ENCODE data around the gene LDAH. TPM values are rescaled to one million over a fixed set of nuclear protein-coding genes. Genes with fewer than 3 reads are reported as not detected.
"Not testable (repeated sequence)": the region's sequence is repeated elsewhere in the genome, so short reads cannot be mapped to it uniquely, and the experiment has no call there.

The LDAH gene
- total and polyA plus RNA-seq, 3 experiments from 2014 or later, result 12.7 to 32.1 (median 31.6) TPM

- Histone ChIP-seq H3K9me3 (ENCODE audit: low read length) (no peaks in the 10 kb centered on the region), H3K27ac (ENCODE audit: low read depth, low read length) (no peak overlapping the region), H3K27me3 (ENCODE audit: insufficient read depth, low read length, poor library complexity, severe bottlenecking) (no peaks in the 10 kb centered on the region), H3K4me3 (ENCODE audit: low read length) (no peak overlapping the region), H3K4me1 (ENCODE audit: insufficient read depth, low read length) (no peaks in the 10 kb centered on the region), H3K36me3 (ENCODE audit: insufficient read depth, low read length) (no peaks in the 10 kb centered on the region)
- Mint-ChIP-seq H3K36me3 (peaks cover 0 to 10% (median 3%) of the 10 kb centered on the region in 3 donors), H3K4me3 (no peak overlapping the region), H3K27ac (no peak overlapping the region), H3K4me1 (peaks cover 19 to 24% (median 23%) of the 10 kb centered on the region in 3 donors), H3K9me3 (no peaks in the 10 kb centered on the region), H3K27me3 (no peaks in the 10 kb centered on the region)
- CTCF ChIA-PET, result interaction anchor here (0.5 to 1.0 kb wide), 2 partner anchors 10 to 55 kb away, joined by 3 read pairs; partner anchors contain the start of gene LDAH
- no peak for DNase-seq
- POLR2A ChIA-PET, result no interaction called here
Measured at GRCh38 chr2:20812779-20813178, 10.1 kb downstream of the LDAH start.

GRCh38 chr2:20806286-20806685 is 16.6 kb downstream of the LDAH start:
- DNase-seq, result no peak
- Mint-ChIP-seq H3K27ac (no peak overlapping the region), H3K4me1 (peaks cover 13 to 20% (median 15%) of the 10 kb centered on the region in 3 donors), H3K36me3 (peaks cover 0 to 7% (median 2%) of the 10 kb centered on the region in 3 donors), H3K27me3 (no peaks in the 10 kb centered on the region), H3K9me3 (no peaks in the 10 kb centered on the region), H3K4me3 (no peak overlapping the region)
- Histone ChIP-seq H3K36me3 (ENCODE audit: insufficient read depth, low read length) (no peaks in the 10 kb centered on the region), H3K4me1 (ENCODE audit: insufficient read depth, low read length) (no peaks in the 10 kb centered on the region), H3K4me3 (ENCODE audit: low read length) (no peak overlapping the region), H3K27me3 (ENCODE audit: insufficient read depth, low read length, poor library complexity, severe bottlenecking) (no peaks in the 10 kb centered on the region), H3K9me3 (ENCODE audit: low read length) (no peaks in the 10 kb centered on the region), H3K27ac (ENCODE audit: low read depth, low read length) (no peak overlapping the region)
- ChIA-PET CTCF (no interaction called here), POLR2A (no interaction called here)

- POLR2A ChIA-PET, result no interaction called here
- Mint-ChIP-seq H3K27me3 (no peaks in the 10 kb centered on the region), H3K36me3 (peaks cover 0 to 15% (median 2%) of the 10 kb centered on the region in 3 donors), H3K4me3 (no peak overlapping the region), H3K27ac (peak overlapping the region in 2 of 8 donors; percentile 6 to 52), H3K4me1 (peaks cover 12 to 15% (median 13%) of the 10 kb centered on the region in 3 donors), H3K9me3 (no peaks in the 10 kb centered on the region)
- no peaks in the 10 kb centered on the region for H3K36me3 ChIP-seq (ENCODE audit: insufficient read depth, low read length)
- H3K4me3 ChIP-seq (ENCODE audit: low read length), result no peak overlapping the region
- H3K27me3 ChIP-seq (ENCODE audit: insufficient read depth, low read length, poor library complexity, severe bottlenecking), result no peaks in the 10 kb centered on the region
- CTCF ChIA-PET, result no interaction called here
- H3K4me1 ChIP-seq (ENCODE audit: insufficient read depth, low read length), result no peaks in the 10 kb centered on the region
- H3K27ac ChIP-seq (ENCODE audit: low read depth, low read length), result no peak overlapping the region
- DNase-seq, result no peak
- H3K9me3 ChIP-seq (ENCODE audit: low read length), result no peaks in the 10 kb centered on the region
Measured at GRCh38 chr2:20803974-20804373, 18.9 kb downstream of the LDAH start.

GRCh38 chr2:20803226-20803682 is 19.6 kb downstream of the LDAH start:
- Mint-ChIP-seq H3K36me3 (peaks cover 0 to 18% (median under 1%) of the 10 kb centered on the region in 3 donors), H3K27ac (peak overlapping the region in 2 of 8 donors; percentile 47 to 82), H3K4me1 (peaks cover 12 to 15% (median 13%) of the 10 kb centered on the region in 3 donors), H3K27me3 (no peaks in the 10 kb centered on the region), H3K4me3 (no peak overlapping the region), H3K9me3 (no peaks in the 10 kb centered on the region)
- no peaks in the 10 kb centered on the region for H3K27me3 ChIP-seq (ENCODE audit: insufficient read depth, low read length, poor library complexity, severe bottlenecking)
- H3K4me3 ChIP-seq (ENCODE audit: low read length), result no peak overlapping the region
- ChIA-PET CTCF (no interaction called here), POLR2A (no interaction called here)
- no peaks in the 10 kb centered on the region for H3K4me1 ChIP-seq (ENCODE audit: insufficient read depth, low read length)
- no peaks in the 10 kb centered on the region for H3K36me3 ChIP-seq (ENCODE audit: insufficient read depth, low read length)
- H3K9me3 ChIP-seq (ENCODE audit: low read length), result no peaks in the 10 kb centered on the region
- no peak overlapping the region for H3K27ac ChIP-seq (ENCODE audit: low read depth, low read length)
- DNase-seq, result no peak

- no peak for DNase-seq
- no peak overlapping the region for H3K27ac Mint-ChIP-seq
- H3K27ac ChIP-seq (ENCODE audit: low read depth, low read length), result no peak overlapping the region
- POLR2A ChIA-PET, result no interaction called here
- H3K4me3 Mint-ChIP-seq, result no peak overlapping the region
- H3K36me3 ChIP-seq (ENCODE audit: insufficient read depth, low read length), result no peaks in the 10 kb centered on the region
- CTCF ChIA-PET, result no interaction called here
- no peaks in the 10 kb centered on the region for H3K27me3 Mint-ChIP-seq
- no peaks in the 10 kb centered on the region for H3K27me3 ChIP-seq (ENCODE audit: insufficient read depth, low read length, poor library complexity, severe bottlenecking)
- no peaks in the 10 kb centered on the region for H3K4me1 ChIP-seq (ENCODE audit: insufficient read depth, low read length)
- peaks cover 17 to 44% (median 24%) of the 10 kb centered on the region in 3 donors for H3K4me1 Mint-ChIP-seq
- H3K9me3 ChIP-seq (ENCODE audit: low read length), result no peaks in the 10 kb centered on the region
- H3K4me3 ChIP-seq (ENCODE audit: low read length), result no peak overlapping the region
- H3K9me3 Mint-ChIP-seq, result peaks cover 0 to 6% (median 2%) of the 10 kb centered on the region in 5 donors
- peaks cover 30 to 60% (median 38%) of the 10 kb centered on the region in 3 donors for H3K36me3 Mint-ChIP-seq
Measured at GRCh38 chr2:20797096-20797495, 25.8 kb downstream of the LDAH start.

- ChIA-PET CTCF (no interaction called here), POLR2A (no interaction called here)
- no peak overlapping the region for H3K4me3 Mint-ChIP-seq
Measured at GRCh38 chr2:20796374-20796791, 26.5 kb downstream of the LDAH start.

GRCh38 chr2:20793944-20794343 is 29.0 kb downstream of the LDAH start:
- H3K27me3 ChIP-seq (ENCODE audit: insufficient read depth, low read length, poor library complexity, severe bottlenecking); H3K27ac ChIP-seq (ENCODE audit: low read depth, low read length); H3K9me3 Mint-ChIP-seq; DNase-seq; H3K27ac Mint-ChIP-seq; H3K4me3 ChIP-seq (ENCODE audit: low read length); H3K27me3 Mint-ChIP-seq; CTCF ChIA-PET; H3K4me3 Mint-ChIP-seq; H3K36me3 ChIP-seq (ENCODE audit: insufficient read depth, low read length); H3K4me1 ChIP-seq (ENCODE audit: insufficient read depth, low read length); H3K9me3 ChIP-seq (ENCODE audit: low read length); POLR2A ChIA-PET: not testable (repeated sequence)
- Mint-ChIP-seq H3K4me1 (peaks cover 10 to 44% (median 24%) of the 10 kb centered on the region in 3 donors), H3K36me3 (peaks cover 45 to 70% (median 54%) of the 10 kb centered on the region in 3 donors)

More at GRCh38 chr2:20796374-20796791, 26.5 kb downstream of the LDAH start:
- Mint-ChIP-seq H3K27me3 (no peaks in the 10 kb centered on the region), H3K9me3 (peaks cover 0 to 6% (median 2%) of the 10 kb centered on the region in 5 donors), H3K4me1 (peaks cover 17 to 44% (median 24%) of the 10 kb centered on the region in 3 donors), H3K36me3 (peaks cover 30 to 62% (median 39%) of the 10 kb centered on the region in 3 donors), H3K27ac (peak overlapping the region in 1 of 8 donors; percentile 8)
- Histone ChIP-seq H3K27ac (ENCODE audit: low read depth, low read length) (no peak overlapping the region), H3K36me3 (ENCODE audit: insufficient read depth, low read length) (no peaks in the 10 kb centered on the region), H3K4me1 (ENCODE audit: insufficient read depth, low read length) (no peaks in the 10 kb centered on the region), H3K27me3 (ENCODE audit: insufficient read depth, low read length, poor library complexity, severe bottlenecking) (no peaks in the 10 kb centered on the region), H3K4me3 (ENCODE audit: low read length) (no peak overlapping the region), H3K9me3 (ENCODE audit: low read length) (no peaks in the 10 kb centered on the region)
- DNase-seq, result no peak

GRCh38 chr2:20781656-20782265 is 41.1 kb downstream of the LDAH start:
- Mint-ChIP-seq H3K4me3 (no peak overlapping the region), H3K9me3 (no peaks in the 10 kb centered on the region), H3K4me1 (peaks cover 2 to 15% (median 6%) of the 10 kb centered on the region in 3 donors), H3K27ac (no peak overlapping the region), H3K36me3 (peaks cover 8 to 30% (median 12%) of the 10 kb centered on the region in 3 donors), H3K27me3 (no peaks in the 10 kb centered on the region)
- ChIA-PET POLR2A (no interaction called here), CTCF (interaction anchor here (0.8 to 1.8 kb wide), 4 partner anchors 9 to 182 kb away, joined by 3 to 10 read pairs (median 3); no protein-coding TSS in a partner anchor)
- H3K27ac ChIP-seq (ENCODE audit: low read depth, low read length), result no peak overlapping the region
- DNase-seq, result no peak
- H3K27me3 ChIP-seq (ENCODE audit: insufficient read depth, low read length, poor library complexity, severe bottlenecking), result no peaks in the 10 kb centered on the region
- no peaks in the 10 kb centered on the region for H3K36me3 ChIP-seq (ENCODE audit: insufficient read depth, low read length)
- no peaks in the 10 kb centered on the region for H3K9me3 ChIP-seq (ENCODE audit: low read length)
- H3K4me3 ChIP-seq (ENCODE audit: low read length), result no peak overlapping the region
- H3K4me1 ChIP-seq (ENCODE audit: insufficient read depth, low read length), result no peaks in the 10 kb centered on the region
